ENCODE results near the gene MYOM1. TPM values are rescaled to one million over a fixed set of nuclear protein-coding genes. Genes with fewer than 3 reads are reported as not detected.
"Not testable (repeated sequence)": the region's sequence is repeated elsewhere in the genome, so short reads cannot be mapped to it uniquely, and the experiment has no call there.

The MYOM1 gene
- total RNA-seq, 1 experiment from 2014 or later, result 0.07 TPM

GRCh38 chr18:3051718-3052410, 167.9 kb downstream of the MYOM1 start:
- CTCF ChIA-PET, result no interaction called here

GRCh38 chr18:3049897-3050454, 169.8 kb downstream of the MYOM1 start:
- H2AFZ ChIP-seq (ENCODE audit: low read length); H3K9ac ChIP-seq (ENCODE audit: low read length); H3K36me3 ChIP-seq (ENCODE audit: low read depth, low read length); intact Hi-C loops (cut with micrococcal nuclease); H3K4me1 ChIP-seq (ENCODE audit: insufficient read depth, low read length); H3K27me3 ChIP-seq (ENCODE audit: low read length); H3K27ac ChIP-seq (ENCODE audit: low read length); BruUV-seq (replicated peaks); H3F3A ChIP-seq (ENCODE audit: low read length, unreplicated experiment); H4K20me1 ChIP-seq (ENCODE audit: low read length); ATAC-seq; H3K4me2 ChIP-seq (ENCODE audit: low read length); POLR2A ChIA-PET (ENCODE audit: unreplicated experiment); DNase-seq; H3K4me3 ChIP-seq (ENCODE audit: low read length); H3K9me2 ChIP-seq (replicated peaks; ENCODE audit: low read length); H3K79me2 ChIP-seq (ENCODE audit: low read length); H3K9me3 ChIP-seq (ENCODE audit: low read length): not testable (repeated sequence)
- CTCF ChIA-PET, result interaction anchor here (0.7 kb wide), 1 partner anchor 77 kb away, joined by 6 read pairs; no protein-coding TSS in a partner anchor

More at GRCh38 chr18:3051718-3052410, 167.9 kb downstream of the MYOM1 start:
- BruUV-seq (replicated peaks), result no TSS peak
- Histone ChIP-seq H3K4me1 (ENCODE audit: insufficient read depth, low read length) (no peaks in the 10 kb centered on the region), H3F3A (ENCODE audit: low read length, unreplicated experiment) (no peaks in the 10 kb centered on the region), H3K27me3 (ENCODE audit: low read length) (no peaks in the 10 kb centered on the region), H3K9me2 (replicated peaks; ENCODE audit: low read length) (no peaks in the 10 kb centered on the region), H3K9me3 (ENCODE audit: low read length) (no peaks in the 10 kb centered on the region), H3K4me3 (ENCODE audit: low read length) (no peak overlapping the region), H3K79me2 (ENCODE audit: low read length) (no peaks in the 10 kb centered on the region), H2AFZ (ENCODE audit: low read length) (no peak overlapping the region), H3K27ac (ENCODE audit: low read length) (no peak overlapping the region), H3K9ac (ENCODE audit: low read length) (no peak overlapping the region), H3K4me2 (ENCODE audit: low read length) (no peak overlapping the region), H3K36me3 (ENCODE audit: low read depth, low read length) (no peaks in the 10 kb centered on the region), H4K20me1 (ENCODE audit: low read length) (no peaks in the 10 kb centered on the region)
- peak; percentile 37 for ATAC-seq
- TF ChIP-seq CTCF (conservative IDR thresholded peaks at IDR 0.05; ENCODE audit: low read depth, low read length), result no peak
- TF ChIP-seq EZH2phosphoT487 (IDR thresholded peaks at IDR 0.05; ENCODE audit: borderline replicate concordance, low read length), result no peak
- no peak for TF ChIP-seq EZH2 (IDR thresholded peaks at IDR 0.05; ENCODE audit: low read length, unreplicated experiment)
- no peak for DNase-seq
- intact Hi-C loops (cut with micrococcal nuclease), result no loop called here
- POLR2A ChIA-PET (ENCODE audit: unreplicated experiment), result no interaction called here

GRCh38 chr18:3048820-3049349, 170.9 kb downstream of the MYOM1 start:
- Histone ChIP-seq H3K4me2 (ENCODE audit: low read length) (no peak overlapping the region), H3K27me3 (ENCODE audit: low read length) (no peaks in the 10 kb centered on the region), H3K9ac (ENCODE audit: low read length) (no peak overlapping the region), H3K4me3 (ENCODE audit: low read length) (no peak overlapping the region), H3K4me1 (ENCODE audit: insufficient read depth, low read length) (peaks cover 6% of the 10 kb centered on the region; the same call in 1 of the 2 replicates), H4K20me1 (ENCODE audit: low read length) (no peaks in the 10 kb centered on the region), H3F3A (ENCODE audit: low read length, unreplicated experiment) (no peaks in the 10 kb centered on the region), H3K27ac (ENCODE audit: low read length) (no peak overlapping the region), H3K9me3 (ENCODE audit: low read length) (no peaks in the 10 kb centered on the region), H3K9me2 (replicated peaks; ENCODE audit: low read length) (no peaks in the 10 kb centered on the region), H2AFZ (ENCODE audit: low read length) (no peak overlapping the region), H3K36me3 (ENCODE audit: low read depth, low read length) (no peaks in the 10 kb centered on the region), H3K79me2 (ENCODE audit: low read length) (no peaks in the 10 kb centered on the region)
- TF ChIP-seq EZH2phosphoT487 (IDR thresholded peaks at IDR 0.05; ENCODE audit: borderline replicate concordance, low read length), result no peak
- no peak for TF ChIP-seq EZH2 (IDR thresholded peaks at IDR 0.05; ENCODE audit: low read length, unreplicated experiment)
- TF ChIP-seq CTCF (conservative IDR thresholded peaks at IDR 0.05; ENCODE audit: low read depth, low read length), result no peak
- ChIA-PET POLR2A (ENCODE audit: unreplicated experiment) (interaction anchor here (0.6 kb wide), 1 partner anchor 616 kb away, joined by 8 read pairs; no protein-coding TSS in a partner anchor), CTCF (no interaction called here)
- BruUV-seq (replicated peaks), result no TSS peak
- intact Hi-C loops (cut with micrococcal nuclease), result no loop called here
- DNase-seq (no peak), ATAC-seq (no peak)
